HG02798 (cell line): Measurements from ENCODE around the gene NAA20.

Experiments used
- ATAC-seq: cut with Tn5 transposase; IDR thresholded peaks from one replicate; pipeline ENCODE4 v1.9.1; 2021; ENCODE audit warnings: mild to moderate bottlenecking; ENCODE audit not compliant: unreplicated experiment, poor library complexity

NAA20 gene

GRCh38 chr20:20065361-20065760, 48.2 kb downstream of the NAA20 start:
- no peak for ATAC-seq

GRCh38 chr20:20070871-20071726, 53.9 kb downstream of the NAA20 start:
- no peak for ATAC-seq

GRCh38 chr20:20073801-20074371, 56.7 kb downstream of the NAA20 start:
- ATAC-seq = no peak

- no peak for ATAC-seq
Measured at GRCh38 chr20:20075032-20075431, 57.9 kb downstream of the NAA20 start.

- no peak for ATAC-seq
Measured at GRCh38 chr20:20076297-20077065, 59.3 kb downstream of the NAA20 start.

- ATAC-seq = no peak
Measured at GRCh38 chr20:20078041-20078440, 60.9 kb downstream of the NAA20 start.

- no peak for ATAC-seq
Measured at GRCh38 chr20:20079102-20079784, 62.1 kb downstream of the NAA20 start.
